HG03060 (cell line): ENCODE data around the gene SYNE4.
"Not testable (repeated sequence)": the region's sequence is repeated elsewhere in the genome, so short reads cannot be mapped to it uniquely, and the experiment has no call there.

ENCODE experiments used
- ATAC-seq: cut with Tn5 transposase; IDR thresholded peaks from one replicate; pipeline ENCODE4 v1.9.1; 2021; ENCODE audit warnings: low read depth, moderate number of reproducible peaks; ENCODE audit not compliant: unreplicated experiment

Gene SYNE4

DNA sequence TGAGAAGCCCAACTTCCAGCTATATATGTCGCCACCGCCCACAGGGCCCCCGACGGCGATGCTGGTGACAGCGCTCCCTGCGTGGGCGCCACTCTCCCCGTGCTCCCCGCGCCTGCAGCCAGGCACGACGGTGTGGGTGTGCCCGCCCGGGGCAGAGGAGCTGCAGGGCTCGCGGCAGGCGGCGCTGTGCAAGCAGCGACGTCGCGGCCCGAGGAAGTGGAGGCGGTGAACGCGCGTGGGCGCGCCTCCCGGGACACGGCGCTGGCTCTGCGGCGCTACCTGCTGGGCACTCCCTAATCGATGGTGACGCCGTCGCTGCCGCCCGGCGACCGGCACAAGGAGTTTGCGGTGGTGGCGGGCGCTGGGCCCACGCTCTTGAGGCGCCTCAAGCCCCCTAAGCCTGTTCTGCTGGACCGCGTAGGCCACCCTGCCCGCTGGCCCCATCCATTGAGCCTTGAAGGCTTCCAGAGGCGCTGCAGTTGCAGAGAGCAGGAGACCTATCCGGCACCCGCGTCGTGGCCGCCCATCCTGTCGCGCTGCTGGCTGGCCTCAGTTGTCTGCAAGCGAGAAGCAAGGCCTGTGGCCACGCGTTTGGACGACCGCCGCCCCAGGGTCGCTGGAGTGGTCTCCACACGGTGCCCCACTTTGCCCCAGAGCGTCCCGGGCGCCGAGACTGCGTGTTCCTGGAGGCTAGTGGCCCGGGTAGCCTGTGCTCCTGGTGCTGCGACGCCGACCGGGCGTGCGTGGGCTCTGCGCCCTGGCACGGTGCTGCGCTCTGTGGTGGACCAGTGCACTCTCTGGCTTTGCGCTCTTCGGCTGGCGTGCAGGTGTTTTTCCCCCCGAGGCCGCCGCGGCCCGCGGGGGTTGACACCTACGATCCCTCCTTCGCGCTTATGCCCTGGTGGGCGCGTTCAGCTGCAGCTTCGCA, 49.3 kb downstream of the SYNE4 start:
- no peak for ATAC-seq

DNA sequence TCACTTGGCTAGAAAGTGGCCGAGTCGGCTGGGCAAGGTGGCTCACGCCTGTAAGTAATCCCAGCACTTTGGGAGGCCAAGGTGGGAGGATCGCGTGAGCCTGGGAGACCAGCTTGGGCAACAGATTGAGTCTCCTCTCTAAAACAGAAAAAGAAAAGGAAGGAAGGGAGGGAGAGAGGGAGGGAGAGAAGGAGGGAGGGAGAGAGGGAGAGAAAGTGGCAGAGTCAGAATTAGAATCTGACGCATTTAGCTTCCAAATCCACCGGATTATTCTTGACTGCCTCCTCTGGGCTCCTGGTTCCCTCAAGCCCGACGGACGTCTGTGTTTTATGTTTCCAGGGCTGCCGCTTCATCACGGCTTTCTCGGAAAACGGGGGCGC, 50.0 kb downstream of the SYNE4 start:
- ATAC-seq: no peak

DNA sequence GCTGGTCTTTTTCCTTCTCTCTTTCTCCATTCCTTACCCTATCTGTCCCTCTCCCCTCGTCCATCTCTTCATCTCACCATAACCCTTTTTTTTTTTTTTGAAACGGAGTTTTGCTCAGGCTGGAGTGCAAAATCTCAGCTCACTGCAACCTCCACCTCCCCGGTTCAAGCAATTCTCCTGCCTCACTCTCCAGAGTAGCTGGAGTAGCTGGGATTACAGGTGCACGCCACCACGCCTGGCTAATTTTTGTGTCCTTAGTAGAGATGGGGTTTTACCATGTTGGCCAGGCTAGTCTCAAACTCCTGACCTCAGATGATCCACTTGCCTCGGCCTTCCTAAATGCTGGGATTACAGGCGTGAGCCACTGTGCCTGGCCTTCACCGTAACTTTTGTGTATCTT, 51.2 kb downstream of the SYNE4 start:
- not testable (repeated sequence) for ATAC-seq

DNA sequence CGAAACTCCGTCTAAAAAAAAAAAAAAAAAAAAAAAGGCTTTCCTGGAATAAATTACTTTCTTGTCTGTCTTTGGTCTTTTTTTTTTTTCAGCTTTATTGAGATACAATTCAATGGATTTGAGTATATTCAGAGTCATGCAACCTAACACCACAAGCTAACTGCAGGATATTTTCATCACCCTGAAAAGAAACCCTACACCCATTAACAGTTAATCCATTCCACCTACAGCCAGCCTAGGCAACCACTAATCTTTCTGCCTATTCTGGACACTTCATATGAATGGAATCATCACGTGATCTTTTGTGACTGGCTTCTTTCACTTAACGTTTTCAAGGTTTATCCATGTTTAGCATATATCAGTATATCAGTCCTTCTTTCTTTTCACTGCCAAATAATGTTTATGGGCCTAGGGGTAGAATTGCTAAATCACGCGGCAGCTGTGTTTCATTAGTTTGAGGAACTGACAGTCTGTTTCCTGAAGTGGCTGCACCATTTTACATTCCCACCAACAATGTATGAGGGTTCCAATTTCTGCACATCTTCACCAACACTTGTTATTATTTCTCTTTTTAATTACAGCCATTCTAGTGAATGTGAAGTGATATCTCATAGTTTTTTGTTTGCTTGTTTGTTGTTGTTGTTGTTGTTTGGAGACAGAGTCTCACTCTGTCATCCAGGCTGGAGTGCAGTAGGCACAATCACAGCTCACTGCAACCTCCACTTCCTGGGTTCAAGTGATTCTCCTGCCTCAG, 52.6 kb downstream of the SYNE4 start:
- no peak for ATAC-seq
